ENCODE measurements around the gene RAB17.

Gene RAB17

GRCh38 chr2:237629739-237630138 is 39.2 kb upstream of the RAB17 start:
- no peak for TF ChIP-seq CTCF (IDR thresholded peaks at IDR 0.05; ENCODE audit: insufficient read depth, low read length, missing control alignments)
- H3K4me3 ChIP-seq (ENCODE audit: low read depth, low read length): no peak overlapping the region
- CTCF ChIA-PET: interaction anchor here (0.6 to 1.9 kb wide), 4 partner anchors 10 to 116 kb away, joined by 3 to 7 read pairs (median 4); no protein-coding TSS in a partner anchor
- POLR2A ChIA-PET: no interaction called here
- DNase-seq (ENCODE audit: low read depth, low spot score): no peak

- POLR2A ChIA-PET: no interaction called here
Observed at GRCh38 chr2:237629188-237629534, 38.6 kb upstream of the RAB17 start.

GRCh38 chr2:237628247-237629187 is 38.0 kb upstream of the RAB17 start:
- ChIA-PET CTCF (interaction anchor here (1.1 to 1.9 kb wide), 2 partner anchors 11 to 117 kb away, joined by 4 to 7 read pairs; no protein-coding TSS in a partner anchor), POLR2A (no interaction called here)
- TF ChIP-seq CTCF (IDR thresholded peaks at IDR 0.05; ENCODE audit: insufficient read depth, low read length, missing control alignments): no peak
- H3K4me3 ChIP-seq (ENCODE audit: low read depth, low read length): peak overlapping the region; percentile 68
- no peak for DNase-seq (ENCODE audit: low read depth, low spot score)

More at GRCh38 chr2:237629188-237629534, 38.6 kb upstream of the RAB17 start:
- CTCF ChIA-PET: interaction anchor here (0.6 to 1.9 kb wide), 3 partner anchors 10 to 116 kb away, joined by 3 to 7 read pairs (median 4); no protein-coding TSS in a partner anchor
- no peak for TF ChIP-seq CTCF (IDR thresholded peaks at IDR 0.05; ENCODE audit: insufficient read depth, low read length, missing control alignments)
- no peak for DNase-seq (ENCODE audit: low read depth, low spot score)
- no peak overlapping the region for H3K4me3 ChIP-seq (ENCODE audit: low read depth, low read length)

- TF ChIP-seq CTCF (IDR thresholded peaks at IDR 0.05; ENCODE audit: insufficient read depth, low read length, missing control alignments): no peak
- H3K4me3 ChIP-seq (ENCODE audit: low read depth, low read length): peak within 1 kb of the TSS; percentile 68
- POLR2A ChIA-PET: no interaction called here
- DNase-seq (ENCODE audit: low read depth, low spot score): no peak
- CTCF ChIA-PET: interaction anchor here (2.2 kb wide), 1 partner anchor 118 kb away, joined by 7 read pairs; no protein-coding TSS in a partner anchor
Observed at GRCh38 chr2:237627441-237628246, 37.1 kb upstream of the RAB17 start, which contains the start of gene LRRFIP1. LRRFIP1 (plus strand) TSS chr2:237627587; CDS start chr2:237627645, 58 bp downstream.

GRCh38 chr2:237626813-237627440 is 36.4 kb upstream of the RAB17 start:
- no peak for DNase-seq (ENCODE audit: low read depth, low spot score)
- TF ChIP-seq CTCF (IDR thresholded peaks at IDR 0.05; ENCODE audit: insufficient read depth, low read length, missing control alignments): no peak
- H3K4me3 ChIP-seq (ENCODE audit: low read depth, low read length): peak overlapping the region; percentile 68
- CTCF ChIA-PET: interaction anchor here (2.2 kb wide), 1 partner anchor 118 kb away, joined by 7 read pairs; no protein-coding TSS in a partner anchor
- POLR2A ChIA-PET: no interaction called here

Measured in AG04449 (cell line).